ENCODE results near the gene WIPI1.
"Not testable (repeated sequence)": the region's sequence is repeated elsewhere in the genome, so short reads cannot be mapped to it uniquely, and the experiment has no call there.

Gene WIPI1

GRCh38 chr17:68418876-68419275 is 38.4 kb downstream of the WIPI1 start:
- DNase-seq (ENCODE audit: low spot score): no peak
- FAIRE-seq: no peak

GRCh38 chr17:68417317-68417716 is 40.0 kb downstream of the WIPI1 start:
- DNase-seq (ENCODE audit: low spot score) (no peak), FAIRE-seq (no peak)

GRCh38 chr17:68414901-68415300 is 42.4 kb downstream of the WIPI1 start:
- FAIRE-seq; DNase-seq (ENCODE audit: low spot score): not testable (repeated sequence)

DNA sequence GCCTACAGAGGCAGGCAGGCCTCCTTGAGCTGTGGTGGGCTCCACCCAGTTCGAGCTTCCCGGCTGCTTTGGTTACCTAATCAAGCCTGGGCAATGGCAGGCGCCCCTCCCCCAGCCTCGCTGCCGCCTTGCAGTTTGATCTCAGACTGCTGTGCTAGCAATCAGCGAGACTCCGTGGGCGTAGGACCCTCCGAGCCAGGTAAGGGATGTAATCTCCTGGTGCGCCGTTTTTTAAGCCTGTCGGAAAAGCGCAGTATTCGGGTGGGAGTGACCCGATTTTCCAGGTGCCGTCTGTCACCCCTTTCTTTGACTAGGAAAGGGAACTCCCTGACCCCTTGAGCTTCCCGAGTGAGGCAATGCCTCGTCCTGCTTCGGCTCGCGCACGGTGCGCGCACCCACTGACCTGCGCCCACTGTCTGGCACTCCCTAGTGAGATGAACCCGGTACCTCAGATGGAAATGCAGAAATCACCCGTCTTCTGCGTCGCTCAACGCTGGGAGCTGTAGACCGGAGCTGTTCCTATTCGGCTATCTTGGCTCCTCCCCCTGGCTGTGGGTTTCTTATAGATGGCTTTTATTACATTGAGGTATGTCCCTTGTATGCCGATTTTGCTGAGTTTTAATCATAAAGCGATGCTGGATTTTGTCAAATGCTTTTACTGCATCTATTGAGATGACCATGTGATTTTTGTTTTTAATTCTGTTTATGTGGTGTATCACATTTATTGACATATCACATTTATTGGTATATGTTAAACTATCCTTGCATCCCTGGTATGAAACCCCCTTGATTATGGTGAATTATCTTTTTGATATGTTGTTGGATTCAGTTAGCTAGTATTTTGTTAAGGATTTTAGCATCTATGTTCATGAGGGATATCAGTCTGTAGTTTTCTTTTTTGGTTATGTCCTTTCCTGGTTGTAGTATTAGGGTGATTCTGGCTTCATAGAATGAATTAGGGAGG is 43.4 kb downstream of the WIPI1 start:
- not testable (repeated sequence) for FAIRE-seq; DNase-seq (ENCODE audit: low spot score)

- FAIRE-seq; DNase-seq (ENCODE audit: low spot score): not testable (repeated sequence)
Observed at GRCh38 chr17:68407656-68408055, 49.6 kb downstream of the WIPI1 start.

- FAIRE-seq: not testable (repeated sequence)
Observed at GRCh38 chr17:68403837-68404236, 53.5 kb downstream of the WIPI1 start.

DNA sequence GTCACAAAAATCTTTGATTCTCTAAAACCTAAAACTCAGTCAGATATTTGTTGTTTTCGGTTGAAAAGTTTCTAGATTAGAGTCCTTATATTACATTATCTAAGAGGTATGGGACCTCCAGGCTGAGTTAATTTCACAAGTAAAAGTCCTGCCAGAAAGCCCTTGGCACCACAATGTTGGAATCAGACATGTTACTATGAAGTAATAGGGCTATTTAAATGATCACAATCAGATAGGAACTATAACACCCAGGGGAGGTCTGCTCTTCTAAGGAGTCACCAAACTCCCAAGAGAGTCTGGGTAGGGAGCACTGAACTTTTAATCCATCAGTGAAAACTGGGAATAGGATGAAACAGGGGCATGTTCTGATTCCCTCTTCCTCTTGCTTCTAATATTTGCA is 54.2 kb downstream of the WIPI1 start:
- DNase-seq (ENCODE audit: low spot score): no peak
- FAIRE-seq: no peak

More at GRCh38 chr17:68403837-68404236, 53.5 kb downstream of the WIPI1 start:
- DNase-seq (ENCODE audit: low spot score): not testable (repeated sequence)

GRCh38 chr17:68401288-68401687 is 56.0 kb downstream of the WIPI1 start:
- DNase-seq (ENCODE audit: low spot score) (no peak), FAIRE-seq (no peak)

DNA sequence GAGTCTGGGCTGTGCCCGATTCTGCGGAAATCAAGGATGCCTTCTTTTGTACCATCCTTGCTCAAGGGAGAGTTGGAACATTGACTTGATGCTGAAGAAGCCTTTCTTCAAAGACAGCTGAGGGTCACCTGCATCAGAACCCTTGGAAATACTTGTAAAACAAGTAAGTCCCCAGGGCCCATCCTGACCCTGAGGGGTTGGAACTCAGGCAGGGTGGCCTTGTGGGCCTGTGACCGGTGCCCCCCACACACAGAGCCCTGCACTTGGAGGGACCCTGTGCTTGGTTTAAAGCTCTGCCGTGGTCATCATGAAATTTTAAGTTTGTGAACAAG is 56.9 kb downstream of the WIPI1 start:
- DNase-seq (ENCODE audit: low spot score): no peak
- FAIRE-seq: no peak

- DNase-seq (ENCODE audit: low spot score) (no peak), FAIRE-seq (no peak)
Observed at GRCh38 chr17:68399638-68400403, 57.5 kb downstream of the WIPI1 start.

- peak; percentile 51 for DNase-seq (ENCODE audit: low spot score)
Observed at GRCh38 chr17:68398691-68399637, 58.3 kb downstream of the WIPI1 start.

DNA sequence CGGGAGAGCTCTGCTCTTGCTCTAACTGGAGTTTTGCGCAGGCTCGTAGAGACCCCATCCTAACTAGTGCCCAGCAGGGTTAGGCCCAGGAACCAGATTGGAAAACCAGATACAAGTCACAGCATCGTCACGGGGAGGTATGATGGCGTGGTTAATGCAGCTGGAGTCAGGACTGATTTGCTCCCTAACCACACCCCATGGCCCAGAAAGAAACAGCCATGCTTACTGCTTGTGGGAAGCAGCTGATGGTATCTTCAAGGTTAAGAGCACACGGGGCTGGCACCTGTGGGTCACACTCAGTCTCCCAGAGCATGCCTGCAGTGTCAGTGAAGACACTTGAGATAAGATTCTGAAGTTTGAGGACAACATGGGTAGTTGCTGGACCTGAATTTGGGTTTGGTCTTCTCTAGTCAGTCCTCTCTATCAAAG is 60.2 kb downstream of the WIPI1 start:
- DNase-seq (ENCODE audit: low spot score) (no peak), FAIRE-seq (no peak)

More at GRCh38 chr17:68398691-68399637, 58.3 kb downstream of the WIPI1 start:
- FAIRE-seq: no peak

DNA sequence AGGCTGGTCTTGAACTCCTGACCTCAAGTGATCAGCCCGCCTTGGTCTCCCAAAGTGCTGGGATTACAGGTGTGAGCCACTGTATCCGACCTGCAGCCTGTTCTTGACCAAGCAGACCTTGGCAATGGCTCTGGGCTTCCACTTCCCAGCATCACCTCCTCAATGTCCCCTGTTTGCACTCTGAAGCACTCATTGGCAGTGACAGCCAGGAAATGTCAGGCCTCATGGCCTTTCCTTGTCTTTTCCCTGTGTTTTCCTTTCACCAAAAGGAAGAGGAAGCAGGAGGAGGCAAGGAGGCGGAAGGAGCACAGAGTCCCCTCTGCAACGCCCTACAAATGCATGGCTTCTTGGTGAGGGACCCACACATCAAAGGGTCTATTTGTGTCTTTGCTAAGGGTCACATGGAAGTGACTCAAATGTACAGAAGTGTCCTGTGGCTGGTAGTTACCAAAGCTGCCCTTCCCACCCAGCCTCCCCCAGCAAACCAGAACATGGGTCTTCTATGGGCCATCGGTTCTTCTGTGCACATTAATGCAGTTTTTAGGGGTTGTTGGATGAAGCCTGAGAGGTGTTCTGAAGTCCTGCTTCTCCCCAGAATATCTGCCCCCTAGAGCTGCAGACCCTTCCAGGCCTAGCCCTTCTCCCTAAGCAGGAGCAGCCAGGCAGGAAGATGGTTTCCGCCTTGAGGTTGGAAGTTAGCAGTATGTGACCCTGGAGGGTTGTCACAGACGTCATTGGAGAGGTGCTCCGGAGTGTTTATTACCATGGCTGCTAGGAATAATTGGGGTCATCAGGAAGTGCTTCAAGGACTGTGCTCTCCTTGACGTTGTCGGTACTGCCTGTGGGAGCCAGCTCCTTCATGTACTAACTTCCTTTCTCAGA is 60.8 kb downstream of the WIPI1 start:
- FAIRE-seq: no peak
- DNase-seq (ENCODE audit: low spot score): no peak

DNA sequence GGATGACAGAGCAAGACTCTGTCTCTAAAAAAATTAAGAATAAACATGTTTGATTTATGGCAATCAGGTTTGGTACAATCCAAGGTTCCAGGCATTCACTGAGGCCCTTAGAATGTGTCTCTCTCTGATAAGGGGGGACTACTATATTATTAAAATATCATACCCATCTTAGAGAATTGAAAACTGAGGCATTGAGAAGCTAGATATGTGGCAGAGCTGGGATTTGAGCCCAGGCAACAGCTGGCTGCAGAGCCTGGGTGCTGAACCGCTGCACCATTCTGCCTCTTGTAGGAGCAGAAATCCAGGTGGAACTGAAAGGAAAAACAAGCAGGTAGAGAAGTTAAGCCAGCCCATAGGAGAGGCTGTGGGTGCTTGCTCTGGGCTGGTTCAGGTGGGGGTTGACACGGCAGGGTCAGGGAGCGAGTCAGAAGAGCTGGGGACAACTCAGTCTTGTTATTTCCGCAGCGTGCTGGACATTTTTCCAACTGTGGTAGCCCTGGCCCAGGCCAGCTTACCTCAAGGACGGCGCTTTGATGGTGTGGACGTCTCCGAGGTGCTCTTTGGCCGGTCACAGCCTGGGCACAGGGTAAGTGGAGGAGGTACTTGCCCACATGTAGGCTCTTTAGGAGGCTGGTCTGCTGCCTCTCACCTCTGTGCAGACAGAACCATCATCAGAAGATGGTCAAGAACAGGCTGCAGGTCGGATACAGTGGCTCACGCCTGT is 62.5 kb downstream of the WIPI1 start:
- no peak for FAIRE-seq
- no peak for DNase-seq (ENCODE audit: low spot score)

- FAIRE-seq (no peak), DNase-seq (ENCODE audit: low spot score) (no peak)
Observed at GRCh38 chr17:68391561-68392268, 65.6 kb downstream of the WIPI1 start.

GRCh38 chr17:68390888-68391545 is 66.3 kb downstream of the WIPI1 start:
- FAIRE-seq: no peak

DNA sequence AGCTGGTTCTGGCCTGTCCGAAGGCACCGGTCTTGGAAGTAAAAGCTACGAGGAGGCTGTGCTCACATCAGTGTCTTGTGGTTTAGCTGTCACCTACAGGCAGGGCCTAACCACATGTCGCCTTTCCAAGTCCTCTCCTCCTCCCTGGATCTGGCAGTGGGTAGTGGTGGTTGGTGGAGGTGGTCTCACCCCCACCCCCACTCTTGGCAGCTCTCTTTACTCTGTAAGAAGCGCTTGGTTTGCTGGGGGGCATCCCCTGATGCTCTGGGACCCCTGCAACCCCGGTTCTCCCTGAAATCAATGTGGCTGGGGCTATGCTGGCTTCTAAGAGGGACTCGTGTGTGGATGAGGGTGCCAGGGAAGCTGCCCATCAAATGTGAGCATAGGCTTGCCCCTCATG is 68.3 kb downstream of the WIPI1 start:
- FAIRE-seq (no peak), DNase-seq (ENCODE audit: low spot score) (no peak)

More at GRCh38 chr17:68390888-68391545, 66.3 kb downstream of the WIPI1 start:
- no peak for DNase-seq (ENCODE audit: low spot score)
